Limb (tissue), 2 donors: ENCODE measurements around the gene SUDS3.

ENCODE experiments used
- DNase-seq, 2 donors: peaks; one replicate each; pipeline ENCODE4 v3.0.0-alpha.2; 2016; ENCODE audit errors: extremely low spot score in 2 of 2

SUDS3 gene

GRCh38 chr12:118447181-118447580 lies 70.8 kb downstream of the SUDS3 start:
- DNase-seq = no peak

DNA sequence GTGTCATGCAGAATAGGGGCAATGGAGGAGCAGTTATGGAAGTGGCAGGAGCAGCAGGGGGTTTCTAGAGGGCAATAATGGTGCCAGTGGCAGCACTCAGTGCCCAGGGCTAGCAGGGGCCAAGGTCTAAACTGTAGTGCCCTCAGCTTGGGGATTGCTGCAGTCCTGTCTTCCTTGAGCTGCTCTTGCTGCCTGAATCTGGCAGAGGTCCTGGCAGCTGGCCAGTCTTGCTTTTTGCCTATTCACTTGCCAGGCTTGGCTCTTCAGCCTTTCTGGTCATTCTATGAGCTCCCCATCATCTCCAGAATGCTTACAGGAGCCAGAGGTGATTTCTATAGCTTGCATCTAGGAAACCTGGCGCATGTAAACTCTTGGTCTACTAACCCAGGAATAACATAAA lies 72.0 kb downstream of the SUDS3 start:
- no peak for DNase-seq

GRCh38 chr12:118455327-118455726 lies 79.0 kb downstream of the SUDS3 start:
- no peak for DNase-seq

- no peak for DNase-seq
These were observed 80.4 kb downstream of the SUDS3 start for GRCh38 chr12:118456741-118457140.

DNA sequence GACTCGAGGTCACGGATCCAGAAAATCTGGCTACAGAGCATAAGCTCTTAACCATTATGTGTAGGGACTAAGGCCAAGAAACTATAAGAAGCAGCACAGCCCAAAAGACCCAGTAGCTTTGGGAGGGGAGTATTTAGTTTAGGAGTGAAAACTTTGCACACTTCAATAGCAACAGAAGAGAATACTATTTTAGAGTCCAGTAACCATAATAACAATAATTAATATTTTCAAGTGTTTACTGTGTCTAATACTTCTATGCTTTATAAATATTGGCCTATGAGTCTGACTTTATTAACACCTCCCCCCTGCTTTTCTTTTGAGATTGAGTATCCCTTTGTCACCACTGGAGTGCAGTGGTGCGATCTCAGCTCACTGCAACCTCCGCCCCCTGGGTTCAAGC lies 82.8 kb downstream of the SUDS3 start:
- no peak for DNase-seq

DNA sequence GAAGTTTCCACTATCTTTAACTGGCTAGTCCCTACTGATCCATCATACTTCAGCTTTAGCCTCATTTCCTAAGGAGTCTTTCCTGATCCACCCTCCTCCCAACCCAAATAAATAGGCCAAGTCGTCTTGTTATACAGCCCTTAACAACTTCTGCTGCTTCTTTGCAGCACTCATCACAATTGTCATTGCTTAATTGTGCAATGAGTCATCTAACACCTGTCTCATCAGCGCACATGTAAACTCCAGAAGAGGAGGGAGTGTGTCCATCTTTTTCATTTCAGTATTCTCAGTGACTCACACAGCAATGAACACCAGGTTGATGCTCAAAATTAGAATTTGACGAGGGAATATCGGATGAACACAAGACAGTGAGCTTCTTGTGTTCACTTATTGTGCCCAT lies 87.3 kb downstream of the SUDS3 start:
- no peak for DNase-seq

DNA sequence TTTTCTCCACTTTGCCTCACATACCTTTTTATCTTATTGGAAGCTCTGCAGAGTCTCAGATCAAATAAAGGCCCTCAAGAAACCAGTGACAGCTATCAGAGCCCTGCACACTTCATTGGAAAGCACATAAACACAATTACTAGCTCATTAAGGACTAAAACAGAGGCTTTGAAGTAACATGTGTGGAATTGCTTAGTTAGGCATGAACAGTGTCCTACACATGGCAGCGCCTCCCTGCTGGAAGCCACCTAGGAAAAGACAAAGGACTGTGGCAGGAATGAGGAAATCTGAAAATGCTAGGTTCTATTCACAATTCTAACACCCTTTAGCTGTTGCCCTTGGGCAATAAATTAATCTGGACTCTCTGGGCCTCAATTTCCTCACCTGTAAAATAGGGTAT lies 89.4 kb downstream of the SUDS3 start:
- no peak for DNase-seq
